Adrenal gland (tissue), 12 donors: Measurements from ENCODE around the gene MORF4L2. TPM values are rescaled to one million over a fixed set of nuclear protein-coding genes. Genes with fewer than 3 reads are reported as not detected.

Source experiments
- DNase-seq, 7 donors: peaks; one replicate each; pipeline ENCODE4 v3.0.0-alpha.2; 2019 to 2020
- H3K27ac ChIP-seq, 5 donors: fragments of 200-600 bp; sonication (generic) in 4 of 5; 1 replicate in 3 of 5; 2 replicates in 2 of 5; pipeline versions ENCODE4 v1.5.1 to v1.8.0; 2016 to 2020; ENCODE audit warnings: mild to moderate bottlenecking in 1 of 5
- H3K27me3 ChIP-seq: fragments of 200-600 bp; 2 replicates; pipeline ENCODE4 v1.8.0; 2021
- H3K36me3 ChIP-seq, 2 donors: fragments of 200-600 bp; replicated peaks in 1 of 2; 1 replicate in 1 of 2; 2 replicates in 1 of 2; pipeline versions ENCODE4 v1.5.1 to v1.8.0; 2018 to 2022
- H3K4me1 ChIP-seq, 2 donors: fragments of 200-600 bp; replicated peaks in 1 of 2; 1 replicate in 1 of 2; 2 replicates in 1 of 2; pipeline versions ENCODE4 v1.5.1 to v1.8.0; 2018 to 2021
- H3K4me3 ChIP-seq, 4 donors: fragments of 200-600 bp; sonication (generic) in 3 of 4; one replicate each; pipeline ENCODE4 v1.5.1; 2016 to 2018
- H3K9me3 ChIP-seq, 3 donors: fragments of 200-600 bp; sonication (generic) in 1 of 3; replicated peaks in 1 of 3; 1 replicate in 2 of 3; 2 replicates in 1 of 3; pipeline versions ENCODE4 v1.5.1 to v1.8.0; 2016 to 2021
- CTCF ChIP-seq, 6 experiments: fragments of 450-650 bp in 4 of 6; fragments of 200-600 bp in 2 of 6; sonication (generic) in 1 of 6; IDR thresholded peaks; 1 replicate in 5 of 6; 2 replicates in 1 of 6; pipeline versions ENCODE4 v1.5.1 to v1.8.0; 2016 to 2021; ENCODE audit warnings: antibody characterized with exemption in 6 of 6, mild to moderate bottlenecking in 2 of 6, moderate library complexity in 1 of 6
- POLR2A ChIP-seq, 2 donors: fragments of 450-650 bp; IDR thresholded peaks; one replicate each; pipeline ENCODE4 v1.6.1; 2017; ENCODE audit warnings: antibody characterized with exemption in 2 of 2, mild to moderate bottlenecking in 2 of 2, moderate library complexity in 1 of 2
- WGBS, 4 donors: extraction: QIAGEN DNeasy Blood & Tissue Kit in 2 of 4; methylation state at CpG; one replicate each; pipeline versions ENCODE4 v1.1.5 to v1.1.7; 2013 to 2017; 5-methylcytosine and 5-hydroxymethylcytosine counted together
- intact Hi-C, 2 donors: fragments of 100-400 bp; cut with DNase I; formaldehyde crosslinking; loops; one replicate each; pipeline versions ENCODE4 v1.14.1 to v1.15.0; 2022 to 2023
- polyA plus RNA-seq, 3 donors: library from polyadenylated mRNA; stranded (reverse); fragments of 200-250 nt in 2 of 3; fragments of 350-450 nt in 1 of 3; fragmentation: Illumina TruSeq in 1 of 3; extraction: RNeasy Lipid Tissue Mini Kit (QIAGEN cat#74804) in 1 of 3; gene quantifications; one replicate each; pipeline ENCODE4 v1.2.3, GENCODE V29; 2013 to 2014
- total RNA-seq, 9 donors: library from RNA; depleted of rRNA in 4 of 9; stranded (reverse); fragments of >200 nt in 4 of 9; fragments of 120-200 nt in 1 of 9; fragmentation: NEBNext Ultra II Directional in 1 of 9; extraction: Animal tissue kit (Norgen Biotek cat#: 25700) in 1 of 9; gene quantifications; one replicate each; pipeline versions ENCODE4 v1.1.0 to v1.2.4, GENCODE V29; 2013 to 2023
- donor health status: healthy with polysubstance abuse.
- donor health status: Bipolar disorder and iron deficiency.
- donor health status: DM: yes; HTN: yes; CAD: no.
- donor health status: DM: no; HTN: no; CAD: no.
- donor health status: DM: no; HTN: no; CAD: no.
- donor health status: DM: yes; HTN: yes; CAD: no.

MORF4L2 gene
- total and polyA plus RNA-seq, 12 donors, result 225 to 767 (median 366) TPM

GRCh38 chrX:103697687-103698086 lies 11.2 kb upstream of the MORF4L2 start:
- DNase-seq, result no peak
- Histone ChIP-seq H3K4me3 (no peak overlapping the region), H3K36me3 (no peaks in the 10 kb centered on the region), H3K27me3 (no peaks in the 10 kb centered on the region), H3K27ac (no peak overlapping the region), H3K9me3 (no peaks in the 10 kb centered on the region), H3K4me1 (no peaks in the 10 kb centered on the region)
- no peak for TF ChIP-seq CTCF (IDR thresholded peaks at IDR 0.05)
- no peak for TF ChIP-seq POLR2A (IDR thresholded peaks at IDR 0.05)
- intact Hi-C loops, result no loop called here

DNA sequence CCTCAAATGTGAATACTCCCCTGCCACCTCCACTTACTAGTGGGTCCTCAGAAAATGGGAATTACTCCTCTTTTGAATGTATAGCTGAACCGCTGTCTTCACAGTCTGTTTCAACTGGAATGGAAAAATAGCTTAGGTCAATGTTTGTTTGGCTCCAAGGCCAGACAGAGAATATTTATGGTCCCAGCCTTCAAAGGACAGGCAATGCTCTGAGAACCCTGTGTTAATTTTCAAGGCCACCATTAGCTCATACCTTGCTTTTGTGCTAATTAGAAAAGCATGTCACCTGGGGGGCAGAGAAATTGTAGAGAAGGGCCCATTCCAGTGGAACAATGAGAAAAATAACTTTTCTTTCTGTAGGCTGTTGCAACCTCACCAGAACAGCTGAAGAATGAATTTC lies 4.6 kb upstream of the MORF4L2 start:
- H3K4me1 ChIP-seq, result no peaks in the 10 kb centered on the region
- WGBS, 4 donors, result 43 to 68% (median 60%) methylated on average over 1 of the region's 1 CpG
- H3K27me3 ChIP-seq, result no peaks in the 10 kb centered on the region
- H3K27ac ChIP-seq, result no peak overlapping the region
- H3K36me3 ChIP-seq, result no peaks in the 10 kb centered on the region
- intact Hi-C loops, result no loop called here
- no peak overlapping the region for H3K4me3 ChIP-seq
- DNase-seq, result no peak
- TF ChIP-seq POLR2A (IDR thresholded peaks at IDR 0.05) (no peak), CTCF (IDR thresholded peaks at IDR 0.05) (no peak)
- no peaks in the 10 kb centered on the region for H3K9me3 ChIP-seq

DNA sequence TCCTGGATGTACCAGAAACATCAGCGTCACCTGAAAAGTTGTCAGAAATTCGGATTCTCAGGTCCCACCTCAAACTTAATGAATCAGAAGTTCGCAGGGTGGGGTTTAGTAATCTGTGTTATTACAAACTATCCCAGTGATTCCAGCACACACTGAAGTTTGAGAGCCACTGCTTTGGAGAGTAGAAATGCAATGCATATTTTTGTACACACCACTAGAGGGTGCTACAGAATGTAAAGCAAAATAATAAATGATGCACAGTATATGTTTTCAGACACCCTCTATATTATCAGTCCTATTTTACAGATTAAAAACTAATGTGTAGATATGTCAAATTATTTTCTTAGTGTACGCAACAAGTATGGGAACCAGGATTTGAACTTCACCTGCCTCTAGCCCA lies 2.4 kb upstream of the MORF4L2 start:
- H3K9me3 ChIP-seq, result no peaks in the 10 kb centered on the region
- no peaks in the 10 kb centered on the region for H3K27me3 ChIP-seq
- H3K36me3 ChIP-seq, result peaks cover 0 to 9% of the 10 kb centered on the region in 2 donors
- peaks cover 0 to 10% of the 10 kb centered on the region in 2 donors for H3K4me1 ChIP-seq
- intact Hi-C loops, result no loop called here
- H3K27ac ChIP-seq, result peak overlapping the region in 2 of 5 donors; percentile 97 to 99
- WGBS, 4 donors, result 19 to 39% (median 26%) methylated on average over 4 of the region's 4 CpGs
- no peak for DNase-seq
- H3K4me3 ChIP-seq, result no peak overlapping the region
- TF ChIP-seq CTCF (IDR thresholded peaks at IDR 0.05) (peak; percentile 53 to 80 (median 62)), POLR2A (IDR thresholded peaks at IDR 0.05) (no peak)

DNA sequence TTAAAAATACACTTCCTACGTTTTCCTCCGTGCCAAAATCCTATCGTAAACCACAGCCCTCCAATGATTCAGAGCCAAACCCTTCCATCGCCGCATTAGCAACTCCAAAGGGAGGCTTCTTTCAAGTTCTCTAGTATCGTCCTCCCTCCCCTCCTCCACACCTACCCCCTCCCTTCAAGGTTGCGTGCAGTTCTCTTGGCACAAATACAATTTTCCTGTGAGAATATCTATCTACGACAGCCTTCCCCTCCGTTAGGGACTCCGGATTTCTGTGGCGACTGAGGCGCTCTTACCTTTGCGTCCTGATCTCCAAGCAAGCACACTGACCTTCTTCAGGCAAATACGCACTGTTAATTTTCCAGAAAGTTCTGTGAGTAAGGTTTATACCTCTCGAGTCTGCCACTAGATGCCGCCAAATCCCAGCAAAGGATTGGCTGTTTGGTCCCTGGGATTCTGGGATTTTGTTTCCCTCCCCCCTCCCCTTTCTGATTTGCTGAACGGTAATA lies 1.2 kb upstream of the MORF4L2 start:
- intact Hi-C loops, result no loop called here
- peak overlapping the region; percentile 89 to 99 (median 96) for H3K27ac ChIP-seq
- H3K27me3 ChIP-seq, result no peaks in the 10 kb centered on the region
- 1 to 30% (median 11%) methylated on average over 16 to 17 of the region's 17 CpGs for WGBS, 4 donors
- H3K36me3 ChIP-seq, result peaks cover 0 to 17% of the 10 kb centered on the region in 2 donors
- DNase-seq, result peak; percentile 65 to 90 (median 78)
- peaks cover 0 to 10% of the 10 kb centered on the region in 2 donors for H3K4me1 ChIP-seq
- H3K4me3 ChIP-seq, result peak overlapping the region in 3 of 4 donors; percentile 35 to 69 (median 56)
- no peaks in the 10 kb centered on the region for H3K9me3 ChIP-seq
- peak; percentile 14 to 51 for TF ChIP-seq POLR2A (IDR thresholded peaks at IDR 0.05)
- TF ChIP-seq CTCF (IDR thresholded peaks at IDR 0.05), result peak in 5 of 6 experiments; percentile 57 to 86 (median 77)
